IgD-negative memory B cell (primary cell): Measurements from ENCODE around the gene OR2M7. TPM values are rescaled to one million over a fixed set of nuclear protein-coding genes. Genes with fewer than 3 reads are reported as not detected.

Experiments
- polyA plus RNA-seq: library from polyadenylated mRNA; unstranded; fragments of 300-500 nt; fragmentation: Illumina TruSeq; gene quantifications from one replicate; pipeline ENCODE4 v1.2.3, GENCODE V29; 2021

The OR2M7 gene
- polyA plus RNA-seq, 1 donor from 2014 or later = not detected

Other genes starting within 250 kb of the OR2M7 start
- 0.39 TPM for gene OR2L13, start 229.4 kb downstream of the OR2M7 start, polyA plus RNA-seq
- not detected for gene OR2M5, start 179.4 kb downstream of the OR2M7 start, polyA plus RNA-seq
- gene OR2M2, start 149.7 kb downstream of the OR2M7 start, polyA plus RNA-seq = not detected
- not detected for gene OR2M3, start 127.3 kb downstream of the OR2M7 start, polyA plus RNA-seq
- gene OR2M4, start 93.2 kb downstream of the OR2M7 start, polyA plus RNA-seq = not detected
- gene OR2T33, start 46.6 kb downstream of the OR2M7 start, polyA plus RNA-seq = not detected
- gene OR2T12, start 21.1 kb downstream of the OR2M7 start, polyA plus RNA-seq = not detected
- not detected for gene OR14C36, start 24.2 kb upstream of the OR2M7 start, polyA plus RNA-seq
- not detected for gene OR2T4, start 37.1 kb upstream of the OR2M7 start, polyA plus RNA-seq
- not detected for gene OR2T6, start 51.2 kb upstream of the OR2M7 start, polyA plus RNA-seq
- gene OR2T1, start 78.5 kb upstream of the OR2M7 start, polyA plus RNA-seq = not detected
- not detected for gene OR2T2, start 121.1 kb upstream of the OR2M7 start, polyA plus RNA-seq
- gene OR2T3, start 148.8 kb upstream of the OR2M7 start, polyA plus RNA-seq = not detected
- gene OR2T5, start 164.0 kb upstream of the OR2M7 start, polyA plus RNA-seq = 0.16 TPM
- not detected for gene OR2G6, start 183.5 kb upstream of the OR2M7 start, polyA plus RNA-seq
- not detected for gene OR2T29, start 238.2 kb upstream of the OR2M7 start, polyA plus RNA-seq